ENCODE results near the gene B3GALNT1.

The B3GALNT1 gene

GRCh38 chr3:161070252-161070930 is 34.8 kb downstream of the B3GALNT1 start:
- no peak for DNase-seq (ENCODE audit: low read depth in 2 of 2)
- H3K4me3 ChIP-seq (replicated peaks in 1 of 2; ENCODE audit: low read depth in 2 of 2, low read length in 2 of 2), result no peak overlapping the region
- TF ChIP-seq CTCF (IDR thresholded peaks at IDR 0.05; ENCODE audit: low read depth, low read length), result no peak

GRCh38 chr3:161069511-161070251 is 35.5 kb downstream of the B3GALNT1 start:
- no peak overlapping the region for H3K4me3 ChIP-seq (replicated peaks in 1 of 2; ENCODE audit: low read depth in 2 of 2, low read length in 2 of 2)
- no peak for TF ChIP-seq CTCF (IDR thresholded peaks at IDR 0.05; ENCODE audit: low read depth, low read length)
- DNase-seq (ENCODE audit: low read depth in 2 of 2), result peak; percentile 75 to 81

GRCh38 chr3:161067335-161067734 is 37.8 kb downstream of the B3GALNT1 start:
- H3K4me3 ChIP-seq (replicated peaks in 1 of 2; ENCODE audit: low read depth in 2 of 2, low read length in 2 of 2), result no peak overlapping the region
- no peak for DNase-seq (ENCODE audit: low read depth in 2 of 2)
- no peak for TF ChIP-seq CTCF (IDR thresholded peaks at IDR 0.05; ENCODE audit: low read depth, low read length)

GRCh38 chr3:161066930-161067329 is 38.2 kb downstream of the B3GALNT1 start:
- no peak for DNase-seq (ENCODE audit: low read depth in 2 of 2)
- H3K4me3 ChIP-seq (replicated peaks in 1 of 2; ENCODE audit: low read depth in 2 of 2, low read length in 2 of 2), result no peak overlapping the region
- no peak for TF ChIP-seq CTCF (IDR thresholded peaks at IDR 0.05; ENCODE audit: low read depth, low read length)

GRCh38 chr3:161064413-161064812 is 40.7 kb downstream of the B3GALNT1 start:
- H3K4me3 ChIP-seq (replicated peaks in 1 of 2; ENCODE audit: low read depth in 2 of 2, low read length in 2 of 2), result no peak overlapping the region
- no peak for DNase-seq (ENCODE audit: low read depth in 2 of 2)
- TF ChIP-seq CTCF (IDR thresholded peaks at IDR 0.05; ENCODE audit: low read depth, low read length), result no peak

GRCh38 chr3:161054860-161055604 is 50.1 kb downstream of the B3GALNT1 start:
- H3K4me3 ChIP-seq (replicated peaks in 1 of 2; ENCODE audit: low read depth in 2 of 2, low read length in 2 of 2), result no peak overlapping the region
- TF ChIP-seq CTCF (IDR thresholded peaks at IDR 0.05; ENCODE audit: low read depth, low read length), result no peak
- DNase-seq (ENCODE audit: low read depth in 2 of 2), result no peak
